Measurements from ENCODE around the gene GHRH. TPM values are rescaled to one million over a fixed set of nuclear protein-coding genes. Genes with fewer than 3 reads are reported as not detected.

The GHRH gene
- total RNA-seq, 1 experiment from 2014 or later, result not detected

GRCh38 chr20:37225146-37225545 lies 36.5 kb downstream of the GHRH start:
- H3K79me2 ChIP-seq (ENCODE audit: insufficient read depth, low read length), result no peaks in the 10 kb centered on the region
- H3K23ac ChIP-seq (ENCODE audit: insufficient read length, low read depth, low read length), result no peak overlapping the region
- H3K36me3 Mint-ChIP-seq (ENCODE audit: insufficient read depth in 1 of 3, low read depth in 3 of 3), result peaks cover 32 to 78% (median 62%) of the 10 kb centered on the region in 3 experiments
- H3K27ac Mint-ChIP-seq, result peak overlapping the region in 1 of 3 experiments; percentile 80; a peak in 2 of 7 replicates
- peaks cover 5% of the 10 kb centered on the region for H3K79me1 ChIP-seq (ENCODE audit: insufficient read depth, low read depth, low read length, poor library complexity, severe bottlenecking)
- H4K5ac ChIP-seq (ENCODE audit: insufficient read length, low read depth, low read length), result no peak overlapping the region
- no peak overlapping the region for H3K9ac ChIP-seq (ENCODE audit: extremely low read depth, insufficient read length, low read length)
- H2BK15ac ChIP-seq (ENCODE audit: low read depth, low read length), result no peak overlapping the region
- H3K9me3 Mint-ChIP-seq, result no peaks in the 10 kb centered on the region
- no peaks in the 10 kb centered on the region for H3K27me3 Mint-ChIP-seq (ENCODE audit: low read depth)
- H3T11ph ChIP-seq (ENCODE audit: low read length), result no peak overlapping the region
- H3K18ac ChIP-seq (ENCODE audit: insufficient read length, low read depth, low read length), result no peak overlapping the region
- no peak overlapping the region for H3K4me2 ChIP-seq (ENCODE audit: insufficient read depth, insufficient read length, low read length)
- H3K4me1 ChIP-seq (ENCODE audit: insufficient read depth, low read length), result peaks cover 12% of the 10 kb centered on the region
- H2AK5ac ChIP-seq (ENCODE audit: insufficient read length, low read length), result no peak overlapping the region
- H4K8ac ChIP-seq (replicated peaks; ENCODE audit: insufficient read length, low read depth, low read length), result no peak overlapping the region
- no CpG with 5 or more reads among the region's 5 CpGs for WGBS (ENCODE audit: extremely low coverage, insufficient read length, low lambda C conversion rate)
- H2BK120ac ChIP-seq (ENCODE audit: low read depth, low read length, poor library complexity, severe bottlenecking), result no peak overlapping the region
- no peak overlapping the region for H3K4ac ChIP-seq (ENCODE audit: low read depth, low read length)
- no peaks in the 10 kb centered on the region for H4K20me1 ChIP-seq (ENCODE audit: control insufficient read depth, insufficient read depth, insufficient read length)
- no peak overlapping the region for H2BK20ac ChIP-seq (ENCODE audit: low read depth, low read length, poor library complexity, severe bottlenecking)
- H3K9me3 ChIP-seq (ENCODE audit: control insufficient read depth, low read depth, low read length), result no peaks in the 10 kb centered on the region
- no peak for DNase-seq
- no peak overlapping the region for H3K4me3 Mint-ChIP-seq
- H2BK5ac ChIP-seq (ENCODE audit: insufficient read length, low read length), result no peak overlapping the region
- no peak for TF ChIP-seq CTCF (conservative IDR thresholded peaks at IDR 0.05)
- no peak overlapping the region for H4K91ac ChIP-seq (ENCODE audit: insufficient read length, low read depth, low read length)
- no peak overlapping the region for H2BK12ac ChIP-seq (ENCODE audit: insufficient read length, low read depth, low read length)
- H2AFZ ChIP-seq (ENCODE audit: low read length), result no peak overlapping the region
- no peaks in the 10 kb centered on the region for H3K23me2 ChIP-seq (ENCODE audit: insufficient read length, low read depth, low read length, poor library complexity, severe bottlenecking)
- H3K27ac ChIP-seq (ENCODE audit: insufficient read length, low read depth, low read length), result no peak overlapping the region
- H3K56ac ChIP-seq (ENCODE audit: insufficient read length, low read depth, low read length), result no peak overlapping the region
- peaks cover 54 to 55% of the 10 kb centered on the region in 2 experiments for H3K4me1 Mint-ChIP-seq
- H3K27me3 ChIP-seq (ENCODE audit: insufficient read depth, low read length), result no peaks in the 10 kb centered on the region
- H3K14ac ChIP-seq (ENCODE audit: insufficient read depth, low read length), result no peak overlapping the region
